H1 (cell line): ENCODE results near the gene GRK6. TPM values are rescaled to one million over a fixed set of nuclear protein-coding genes. Genes with fewer than 3 reads are reported as not detected.

Experiments
- BRCA1 ChIP-seq: IDR thresholded peaks from 2 replicates; pipeline ENCODE4 v1.6.1; 2012; ENCODE audit warnings: low read depth, low read length, improper control_type of control experiment
- JUND ChIP-seq: IDR thresholded peaks from 2 replicates; pipeline ENCODE4 v1.6.1; 2011; ENCODE audit warnings: mild to moderate bottlenecking, improper control_type of control experiment, low read length
- polyA plus RNA-seq, 7 experiments: library from polyadenylated mRNA; depleted of rRNA in 3 of 7; stranded (reverse) in 5 of 7; unstranded in 2 of 7; fragments of >200 nt in 5 of 7; fragments of 200-250 nt in 2 of 7; gene quantifications; 1 replicate in 5 of 7; 2 replicates in 1 of 7; 4 replicates in 1 of 7; pipeline versions ENCODE4 v1.2.1 to v1.2.3, GENCODE V29; 2011 to 2013; ENCODE audit warnings: missing spikeins in 2 of 7, mixed read lengths in 2 of 7
- total RNA-seq: library from RNA; stranded (reverse); fragmentation: NEBNext Ultra II Directional; extraction: Animal tissue kit (Norgen Biotek cat#: 25700); gene quantifications from 2 replicates; pipeline ENCODE4 v1.2.1, GENCODE V29; 2021

Gene GRK6
- total and polyA plus RNA-seq, 2 of the 8 experiments (the other 6 are each of a cell fraction or from before 2014, with no cell fraction given): 31.8 to 57.8 TPM

DNA sequence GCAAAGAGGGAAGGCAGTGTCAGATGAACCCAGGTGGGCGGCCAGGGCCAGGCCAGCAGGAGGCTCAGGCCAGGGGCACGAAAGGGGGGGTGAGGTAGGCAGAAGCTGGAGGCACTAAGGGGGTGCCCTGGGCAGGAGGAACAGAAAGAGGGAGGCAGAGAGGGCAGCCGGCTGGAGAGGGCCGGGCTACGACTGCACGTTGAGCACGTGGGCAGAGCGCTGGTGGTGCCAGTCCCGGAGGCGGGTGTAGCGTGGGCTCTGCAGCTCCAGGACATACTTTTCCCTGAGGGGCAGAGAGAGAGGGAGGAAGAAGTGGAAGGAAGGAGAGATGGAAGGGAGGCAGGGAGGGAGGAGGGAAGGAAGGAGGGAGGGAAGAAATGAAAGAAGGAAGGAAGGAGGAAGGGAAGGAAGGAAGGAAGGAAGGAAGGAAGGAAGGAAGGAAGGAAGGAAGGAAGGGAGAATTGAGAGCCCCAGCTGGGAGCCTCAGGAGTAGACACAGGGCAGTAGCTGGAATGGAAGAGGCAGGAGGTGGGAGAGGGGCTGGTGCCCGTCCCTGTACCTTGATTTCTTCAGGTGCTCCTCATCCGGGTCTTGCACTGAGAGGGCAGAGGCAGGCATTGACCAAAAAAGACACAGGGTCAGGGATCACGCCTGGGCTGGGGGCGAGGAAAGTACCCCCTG is 64.0 kb downstream of the GRK6 start (continued):
- no peak for TF ChIP-seq JUND
- TF ChIP-seq BRCA1: no peak
